Stimulated activated naive CD8-positive, alpha-beta T cell treated with anti-CD3 and anti-CD28 coated beads, Interleukin-15, Interleukin-2, amounts not matched to agents 100 ng/mL and 50 ng/mL, for 24 hours (primary cell): ENCODE results near the gene TRAF6.

ENCODE experiments used
- H3K27ac Mint-ChIP-seq: one replicate; pipeline ENCODE4 v1.8.0; 2021; ENCODE audit warnings: mild to moderate bottlenecking, mixed read lengths
- H3K27me3 Mint-ChIP-seq: one replicate; pipeline ENCODE4 v1.8.0; 2021; ENCODE audit warnings: mixed read lengths
- H3K36me3 Mint-ChIP-seq: one replicate; pipeline ENCODE4 v1.8.0; 2021; ENCODE audit warnings: low read depth, mixed read lengths
- H3K4me1 Mint-ChIP-seq: one replicate; pipeline ENCODE4 v1.8.0; 2021; ENCODE audit warnings: low read depth, mixed read lengths
- H3K4me3 Mint-ChIP-seq: one replicate; pipeline ENCODE4 v1.8.0; 2021; ENCODE audit warnings: mild to moderate bottlenecking, mixed read lengths
- H3K9me3 Mint-ChIP-seq: one replicate; pipeline ENCODE4 v1.8.0; 2021; ENCODE audit warnings: mixed read lengths

Gene TRAF6

GRCh38 chr11:36441610-36442208 is 68.4 kb downstream of the TRAF6 start:
- H3K27ac Mint-ChIP-seq: no peak overlapping the region
- H3K27me3 Mint-ChIP-seq: peaks cover 3% of the 10 kb centered on the region
- H3K36me3 Mint-ChIP-seq: peaks cover 12% of the 10 kb centered on the region
- no peak overlapping the region for H3K4me3 Mint-ChIP-seq
- H3K9me3 Mint-ChIP-seq: no peaks in the 10 kb centered on the region
- peaks cover 11% of the 10 kb centered on the region for H3K4me1 Mint-ChIP-seq

GRCh38 chr11:36438126-36438525 is 71.9 kb downstream of the TRAF6 start:
- H3K36me3 Mint-ChIP-seq: peaks cover 19% of the 10 kb centered on the region
- H3K4me1 Mint-ChIP-seq: peaks cover 11% of the 10 kb centered on the region
- H3K9me3 Mint-ChIP-seq: no peaks in the 10 kb centered on the region

GRCh38 chr11:36437413-36437812 is 72.7 kb downstream of the TRAF6 start:
- Mint-ChIP-seq H3K36me3 (peaks cover 22% of the 10 kb centered on the region), H3K4me1 (peaks cover 9% of the 10 kb centered on the region), H3K4me3 (no peak overlapping the region), H3K27me3 (peaks cover 4% of the 10 kb centered on the region), H3K9me3 (no peaks in the 10 kb centered on the region), H3K27ac (no peak overlapping the region)

More at GRCh38 chr11:36438126-36438525, 71.9 kb downstream of the TRAF6 start:
- Mint-ChIP-seq H3K4me3 (no peak overlapping the region), H3K27ac (no peak overlapping the region), H3K27me3 (peaks cover 4% of the 10 kb centered on the region)
